ENCODE data around the gene AFDN.

Gene AFDN

GRCh38 chr6:167819576-167819975, 7.1 kb upstream of the AFDN start:
- Histone ChIP-seq H3K27ac (no peak overlapping the region), H3K4me3 (no peak overlapping the region)
- DNase-seq (ENCODE audit: low spot score) = no peak
- TF ChIP-seq CTCF (IDR thresholded peaks at IDR 0.05) = no peak

GRCh38 chr6:167820681-167821080, 6.0 kb upstream of the AFDN start:
- TF ChIP-seq CTCF (IDR thresholded peaks at IDR 0.05) = no peak
- DNase-seq (ENCODE audit: low spot score) = no peak
- Histone ChIP-seq H3K4me3 (no peak overlapping the region), H3K27ac (no peak overlapping the region)

- no peak for DNase-seq (ENCODE audit: low spot score)
- H3K27ac ChIP-seq = peak overlapping the region in 1 of 2 donors; percentile 91
- H3K4me3 ChIP-seq = peak overlapping the region; percentile 94
- TF ChIP-seq CTCF (IDR thresholded peaks at IDR 0.05) = no peak
Measured at GRCh38 chr6:167824591-167825331, 1.9 kb upstream of the AFDN start.

- H3K27ac ChIP-seq = peak overlapping the region; percentile 32 to 91
- TF ChIP-seq CTCF (IDR thresholded peaks at IDR 0.05) = no peak
- no peak for DNase-seq (ENCODE audit: low spot score)
- H3K4me3 ChIP-seq = peak overlapping the region; percentile 94
Measured at GRCh38 chr6:167825332-167826229, 1.1 kb upstream of the AFDN start.

GRCh38 chr6:167826230-167826895, 348 bp upstream of the AFDN start:
- Histone ChIP-seq H3K27ac (peak overlapping the region; percentile 32 to 91), H3K4me3 (peak overlapping the region; percentile 94)
- peak; percentile 30 for TF ChIP-seq CTCF (IDR thresholded peaks at IDR 0.05)
- DNase-seq (ENCODE audit: low spot score) = peak; percentile 86

GRCh38 chr6:167827583-167828324, 1.0 kb downstream of the AFDN start:
- no peak for TF ChIP-seq CTCF (IDR thresholded peaks at IDR 0.05)
- Histone ChIP-seq H3K27ac (peak overlapping the region; percentile 23 to 91), H3K4me3 (peak overlapping the region; percentile 94)
- DNase-seq (ENCODE audit: low spot score) = no peak

All from coronary artery (tissue), 2 donors.